Neuronal stem cell (in vitro differentiated cells): ENCODE results near the gene GPR137B.

Source experiments
- DNase-seq: peaks from one replicate; pipeline ENCODE4 v3.0.0-alpha.2; 2013; ENCODE audit warnings: low spot score
- H2AFZ ChIP-seq: one replicate; pipeline ENCODE4 v1.6.1; 2013; ENCODE audit warnings: mild to moderate bottlenecking, low read length, inconsistent platforms
- H2AK5ac ChIP-seq: 2 replicates; pipeline ENCODE4 v1.6.1; 2013; ENCODE audit warnings: low read depth, mild to moderate bottlenecking, inconsistent platforms, low read length, moderate library complexity, mixed read lengths
- H2BK120ac ChIP-seq: 2 replicates; pipeline ENCODE4 v1.6.1; 2013; ENCODE audit warnings: low read depth, mild to moderate bottlenecking, inconsistent platforms, low read length, moderate library complexity, mixed read lengths
- H2BK12ac ChIP-seq: one replicate; pipeline ENCODE4 v1.6.1; 2013; ENCODE audit warnings: low read length, inconsistent platforms
- H2BK15ac ChIP-seq: 2 replicates; pipeline ENCODE4 v1.6.1; 2013; ENCODE audit warnings: mild to moderate bottlenecking, low read length, inconsistent platforms, mixed read lengths
- H2BK5ac ChIP-seq: one replicate; pipeline ENCODE4 v1.6.1; 2013; ENCODE audit warnings: inconsistent platforms, mild to moderate bottlenecking, low read length, moderate library complexity
- H3K14ac ChIP-seq: one replicate; pipeline ENCODE4 v1.6.1; 2013; ENCODE audit warnings: low read length, inconsistent platforms
- H3K18ac ChIP-seq: 2 replicates; pipeline ENCODE4 v1.6.1; 2013; ENCODE audit warnings: low read length, inconsistent platforms
- H3K23ac ChIP-seq: 2 replicates; pipeline ENCODE4 v1.6.1; 2013; ENCODE audit warnings: low read depth, mild to moderate bottlenecking, mixed read lengths, low read length, inconsistent platforms; ENCODE audit not compliant: poor library complexity
- H3K27ac ChIP-seq: replicated peaks from 3 replicates; pipeline ENCODE4 v1.5.1; 2013; ENCODE audit warnings: low read length, inconsistent platforms
- H3K27me3 ChIP-seq, 3 experiments: 2 replicates each; pipeline ENCODE4 v1.6.1; 2013; ENCODE audit warnings: low read length in 3 of 3, mild to moderate bottlenecking in 2 of 3, inconsistent platforms in 1 of 3, low read depth in 1 of 3, mixed read lengths in 1 of 3, moderate library complexity in 1 of 3; ENCODE audit not compliant: control insufficient read depth in 3 of 3, insufficient read depth in 3 of 3
- H3K36me3 ChIP-seq, 2 donors: replicated peaks in 1 of 2; 2 replicates each; pipeline ENCODE4 v1.6.1; 2013; ENCODE audit warnings: low read length in 2 of 2; ENCODE audit not compliant: control insufficient read depth in 2 of 2, insufficient read depth in 2 of 2
- H3K4ac ChIP-seq: 2 replicates; pipeline ENCODE4 v1.6.1; 2013; ENCODE audit warnings: inconsistent platforms, mild to moderate bottlenecking, low read length, moderate library complexity
- H3K4me1 ChIP-seq, 2 donors: 1 replicate in 1 of 2; 2 replicates in 1 of 2; pipeline ENCODE4 v1.6.1; 2013; ENCODE audit warnings: low read length in 2 of 2, low read depth in 1 of 2; ENCODE audit not compliant: control insufficient read depth in 2 of 2, insufficient read depth in 1 of 2
- H3K4me2 ChIP-seq: one replicate; pipeline ENCODE4 v1.6.1; 2013; ENCODE audit warnings: mild to moderate bottlenecking, low read length, inconsistent platforms; ENCODE audit not compliant: insufficient read depth, poor library complexity, severe bottlenecking
- H3K4me3 ChIP-seq, 2 donors: 2 replicates each; pipeline ENCODE4 v1.5.1; 2013; ENCODE audit warnings: low read length in 2 of 2, mild to moderate bottlenecking in 2 of 2, inconsistent platforms in 1 of 2, moderate library complexity in 1 of 2
- H3K79me1 ChIP-seq: one replicate; pipeline ENCODE4 v1.6.1; 2013; ENCODE audit warnings: low read depth, mild to moderate bottlenecking, inconsistent platforms, low read length, moderate library complexity
- H3K9ac ChIP-seq: one replicate; pipeline ENCODE4 v1.6.1; 2013; ENCODE audit warnings: mild to moderate bottlenecking, low read depth, low read length, inconsistent platforms; ENCODE audit not compliant: poor library complexity
- H3K9me3 ChIP-seq, 2 donors: replicated peaks in 1 of 2; 2 replicates each; pipeline versions ENCODE3 to v1.6.1; 2013; ENCODE audit warnings: low read length in 2 of 2, mild to moderate bottlenecking in 2 of 2, inconsistent platforms in 1 of 2, low read depth in 1 of 2, mixed read lengths in 1 of 2, moderate library complexity in 1 of 2; ENCODE audit not compliant: control insufficient read depth in 2 of 2, insufficient read depth in 1 of 2
- H4K8ac ChIP-seq: one replicate; pipeline ENCODE4 v1.6.1; 2013; ENCODE audit warnings: low read depth, mild to moderate bottlenecking, inconsistent platforms, low read length, moderate library complexity
- H4K91ac ChIP-seq: one replicate; pipeline ENCODE4 v1.6.1; 2013; ENCODE audit warnings: low read length, low read depth, mild to moderate bottlenecking, inconsistent platforms; ENCODE audit not compliant: poor library complexity
- WGBS, 2 donors: extraction: QIAGEN DNeasy Blood & Tissue Kit; methylation state at CpG; one replicate each; pipeline ENCODE4 v1.1.7; 2013; ENCODE audit warnings: missing lambda C conversion rate in 2 of 2, mixed read lengths in 1 of 2; ENCODE audit not compliant: insufficient read length in 2 of 2, insufficient replicate concordance in 1 of 2; ENCODE audit errors: extremely low coverage in 2 of 2; 5-methylcytosine and 5-hydroxymethylcytosine counted together

Gene GPR137B

DNA sequence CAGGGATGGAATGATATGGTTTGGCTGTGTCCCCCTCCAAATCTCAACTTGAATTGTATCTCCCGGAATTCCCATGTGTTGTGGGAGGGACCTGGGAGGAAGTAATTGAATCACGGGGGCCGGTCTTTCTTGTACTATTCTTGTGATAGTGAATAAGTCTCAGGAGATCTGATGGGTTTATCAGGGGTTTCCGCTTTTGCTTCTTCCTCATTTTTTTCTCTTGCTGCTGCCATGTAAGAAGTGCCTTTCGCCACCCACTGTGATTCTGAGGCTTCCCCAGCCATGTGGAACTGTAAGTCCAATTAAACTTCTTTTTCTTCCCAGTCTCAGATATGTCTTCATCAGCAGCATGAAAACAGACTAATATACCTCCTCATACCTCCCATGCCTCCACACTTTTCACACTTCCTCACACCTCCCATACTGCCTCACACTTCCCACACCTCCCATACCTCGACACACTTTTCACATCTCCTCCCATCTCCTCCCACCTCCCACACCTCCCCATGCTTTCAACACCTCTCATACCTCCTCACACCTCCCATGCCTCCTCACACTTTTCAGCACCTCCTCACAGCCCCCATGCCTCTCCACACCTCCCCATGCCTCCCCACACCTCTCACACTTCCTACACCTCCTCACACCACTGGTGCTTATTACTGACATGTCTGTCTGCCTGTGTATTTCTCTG is 21.3 kb downstream of the GPR137B start:
- no peak overlapping the region for H3K4me3 ChIP-seq
- no peak overlapping the region for H2AK5ac ChIP-seq
- H3K9me3 ChIP-seq = peaks cover 4 to 11% of the 10 kb centered on the region in 2 donors
- H4K8ac ChIP-seq = no peak overlapping the region
- DNase-seq = no peak
- H3K27ac ChIP-seq = no peak overlapping the region
- no peaks in the 10 kb centered on the region for H3K36me3 ChIP-seq
- no peak overlapping the region for H2BK5ac ChIP-seq
- no peak overlapping the region for H3K18ac ChIP-seq
- no peak overlapping the region for H3K23ac ChIP-seq
- no peak overlapping the region for H3K9ac ChIP-seq
- no peak overlapping the region for H2BK120ac ChIP-seq
- no peaks in the 10 kb centered on the region for H3K27me3 ChIP-seq
- peaks cover 0 to 2% of the 10 kb centered on the region in 2 donors for H3K4me1 ChIP-seq
- H2BK12ac ChIP-seq = no peak overlapping the region
- no peak overlapping the region for H2BK15ac ChIP-seq
- no peak overlapping the region for H3K4me2 ChIP-seq
- 100% methylated on average over 1 of the region's 6 CpGs for WGBS, 2 donors
- no peak overlapping the region for H4K91ac ChIP-seq
- no peak overlapping the region for H2AFZ ChIP-seq
- no peak overlapping the region for H3K4ac ChIP-seq
- H3K79me1 ChIP-seq = no peaks in the 10 kb centered on the region
- no peak overlapping the region for H3K14ac ChIP-seq

DNA sequence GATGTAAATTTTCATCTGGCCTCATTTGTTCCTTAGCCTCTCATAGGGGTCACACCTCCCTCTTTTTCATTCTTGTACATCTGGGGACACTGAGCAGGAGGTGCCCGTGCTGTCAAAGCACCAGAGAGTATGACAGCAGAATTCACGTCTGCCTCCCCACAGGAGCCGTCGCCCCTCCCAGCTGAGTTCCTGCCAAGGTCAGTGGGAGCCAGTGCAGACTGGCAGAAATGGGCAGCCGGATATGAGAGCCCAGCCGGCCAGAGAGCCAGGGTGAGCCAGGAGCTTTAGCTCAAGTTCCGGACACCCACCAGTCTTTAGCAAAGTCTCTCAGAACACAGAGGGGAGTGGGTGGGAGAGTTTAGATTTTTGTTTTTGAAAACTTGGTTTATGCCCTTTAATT is 21.9 kb downstream of the GPR137B start:
- Histone ChIP-seq H2BK12ac (no peak overlapping the region), H3K4me2 (no peak overlapping the region), H3K4me1 (peaks cover 0 to 2% of the 10 kb centered on the region in 2 donors), H3K27me3 (no peaks in the 10 kb centered on the region), H3K14ac (no peak overlapping the region), H2AK5ac (no peak overlapping the region), H3K79me1 (no peaks in the 10 kb centered on the region), H3K4me3 (no peak overlapping the region), H4K8ac (no peak overlapping the region), H3K18ac (no peak overlapping the region), H2BK5ac (no peak overlapping the region), H3K23ac (no peak overlapping the region), H3K36me3 (no peaks in the 10 kb centered on the region), H2AFZ (no peak overlapping the region), H2BK15ac (no peak overlapping the region), H3K27ac (no peak overlapping the region), H3K9me3 (peaks cover 3 to 11% of the 10 kb centered on the region in 2 donors), H3K4ac (no peak overlapping the region), H2BK120ac (no peak overlapping the region), H4K91ac (no peak overlapping the region), H3K9ac (no peak overlapping the region)
- no CpG with 5 or more reads among the region's 7 CpGs for WGBS, 2 donors
- no peak for DNase-seq

DNA sequence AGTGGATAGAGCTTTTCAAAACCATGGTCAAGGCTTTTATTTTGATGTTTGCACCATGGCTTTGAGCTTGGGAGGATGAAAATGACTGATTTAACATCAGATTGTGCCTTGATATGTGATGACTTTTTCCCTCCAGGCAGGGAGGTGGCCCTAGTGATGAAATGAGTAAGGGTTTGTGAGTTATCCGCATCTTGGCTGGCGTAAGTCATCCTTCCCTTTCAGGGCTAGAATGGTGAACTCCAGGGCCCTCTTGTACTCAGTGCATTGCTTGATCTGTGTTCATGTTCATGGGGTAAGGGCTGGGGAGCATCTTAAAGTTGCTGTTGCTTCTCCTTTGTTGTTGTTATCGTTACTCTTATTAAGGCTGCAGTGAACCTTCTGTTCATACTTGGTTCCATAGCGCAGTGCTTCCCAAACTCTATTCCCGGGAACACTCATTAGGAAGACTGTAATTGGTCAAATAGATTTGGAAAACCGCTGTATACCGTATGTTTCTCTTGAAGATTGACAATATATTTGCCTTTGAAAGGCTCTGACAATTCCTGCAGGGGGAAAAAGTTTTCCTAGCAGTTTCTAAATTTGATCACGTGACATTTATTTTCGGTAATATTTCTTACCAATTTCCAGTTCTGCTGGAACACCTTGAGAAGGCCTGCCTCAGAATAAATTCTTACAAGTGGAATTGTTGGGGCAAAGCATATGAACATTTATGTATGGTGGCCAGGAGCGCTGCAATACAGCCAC is 23.1 kb downstream of the GPR137B start:
- H3K14ac ChIP-seq = no peak overlapping the region
- no peak overlapping the region for H3K4me2 ChIP-seq
- H3K27ac ChIP-seq = no peak overlapping the region
- no peaks in the 10 kb centered on the region for H3K79me1 ChIP-seq
- DNase-seq = no peak
- H2BK12ac ChIP-seq = no peak overlapping the region
- H3K4ac ChIP-seq = no peak overlapping the region
- no peak overlapping the region for H4K8ac ChIP-seq
- H2BK5ac ChIP-seq = no peak overlapping the region
- no peak overlapping the region for H3K18ac ChIP-seq
- H2AK5ac ChIP-seq = no peak overlapping the region
- no peak overlapping the region for H2AFZ ChIP-seq
- H3K23ac ChIP-seq = no peak overlapping the region
- H3K36me3 ChIP-seq = no peaks in the 10 kb centered on the region
- no peak overlapping the region for H2BK15ac ChIP-seq
- no peaks in the 10 kb centered on the region for H3K4me1 ChIP-seq
- H3K27me3 ChIP-seq = no peaks in the 10 kb centered on the region
- H2BK120ac ChIP-seq = no peak overlapping the region
- H3K9me3 ChIP-seq = peaks cover 3 to 11% of the 10 kb centered on the region in 2 donors
- H4K91ac ChIP-seq = no peak overlapping the region
- H3K9ac ChIP-seq = no peak overlapping the region
- WGBS, 2 donors = no CpG with 5 or more reads among the region's 10 CpGs
- H3K4me3 ChIP-seq = no peak overlapping the region

DNA sequence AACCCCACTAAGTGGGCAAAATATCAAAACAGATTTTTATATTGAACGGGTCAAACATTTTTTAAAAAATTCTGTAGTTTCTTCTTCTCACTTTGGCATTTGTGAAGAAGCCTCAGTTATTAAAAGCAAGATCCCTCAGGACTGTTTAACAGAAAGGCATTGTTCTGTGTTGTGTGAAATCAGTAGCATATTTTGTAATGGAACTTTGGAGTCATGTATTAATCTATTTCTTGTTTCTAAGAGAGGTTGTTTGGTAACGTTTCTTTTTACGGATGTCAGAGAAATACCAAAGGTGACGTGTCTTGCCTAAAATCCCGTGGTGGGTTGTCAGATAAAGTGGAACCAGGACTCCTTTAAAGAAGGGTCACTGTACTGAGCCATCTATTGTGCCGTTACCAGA is 23.7 kb downstream of the GPR137B start:
- no peak overlapping the region for H3K27ac ChIP-seq
- H3K18ac ChIP-seq = no peak overlapping the region
- no peak overlapping the region for H4K91ac ChIP-seq
- H2AFZ ChIP-seq = no peak overlapping the region
- H3K79me1 ChIP-seq = no peaks in the 10 kb centered on the region
- no peak overlapping the region for H3K9ac ChIP-seq
- no peak overlapping the region for H4K8ac ChIP-seq
- no peak overlapping the region for H2BK15ac ChIP-seq
- H3K36me3 ChIP-seq = no peaks in the 10 kb centered on the region
- H3K14ac ChIP-seq = no peak overlapping the region
- no peak for DNase-seq
- no peak overlapping the region for H2AK5ac ChIP-seq
- H3K4me1 ChIP-seq = no peaks in the 10 kb centered on the region
- no peak overlapping the region for H2BK120ac ChIP-seq
- peaks cover 3 to 8% of the 10 kb centered on the region in 2 donors for H3K9me3 ChIP-seq
- no peak overlapping the region for H3K4ac ChIP-seq
- WGBS, 2 donors = no CpG with 5 or more reads among the region's 6 CpGs
- no peak overlapping the region for H2BK5ac ChIP-seq
- H3K4me2 ChIP-seq = no peak overlapping the region
- H3K23ac ChIP-seq = no peak overlapping the region
- no peak overlapping the region for H2BK12ac ChIP-seq
- no peaks in the 10 kb centered on the region for H3K27me3 ChIP-seq
- H3K4me3 ChIP-seq = no peak overlapping the region
